K562 (cell line): ENCODE data around the gene HSPA1B. TPM values are rescaled to one million over a fixed set of nuclear protein-coding genes. Genes with fewer than 3 reads are reported as not detected.
A peak's percentile ranks its signal among the peaks of the same experiment; 100 is the strongest.

Experiments used
- AFF1 ChIP-seq, 2 experiments: fragments of 450-650 bp; IDR thresholded peaks; 2 replicates each; pipeline ENCODE4 v1.6.1; 2018; ENCODE audit warnings: mild to moderate bottlenecking in 2 of 2, low read depth in 1 of 2; ENCODE audit not compliant: partially characterized antibody in 2 of 2
- CTCF ChIP-seq, 3 experiments: IDR thresholded peaks in 2 of 3; conservative IDR thresholded peaks in 1 of 3; 2 replicates each; pipeline ENCODE4 v1.5.1; 2011 to 2012; ENCODE audit warnings: low read length in 3 of 3, mild to moderate bottlenecking in 3 of 3, control low read depth in 2 of 3, improper control_type of control experiment in 1 of 3, inconsistent platforms in 1 of 3, low read depth in 1 of 3, mixed read lengths in 1 of 3, moderate library complexity in 1 of 3; ENCODE audit not compliant: insufficient read depth in 2 of 3
- PHTF2 ChIP-seq: fragments of 250-450 bp; sonication (Bioruptor Pico); IDR thresholded peaks from 2 replicates; pipeline ENCODE4 v1.5.0; 2021; ENCODE audit warnings: mild to moderate bottlenecking
- RBFOX2 ChIP-seq: fragments of 200-400 bp; formaldehyde crosslinking; IDR thresholded peaks from 2 replicates; pipeline ENCODE4 v1.6.1; 2017; ENCODE audit warnings: low read depth, mild to moderate bottlenecking, low read length, moderate library complexity
- polyA plus RNA-seq, 8 experiments: library from polyadenylated mRNA; depleted of rRNA in 4 of 8; stranded (reverse) in 5 of 8; unstranded in 3 of 8; fragments of >200 nt; fragmentation: Nextera tagmentation in 2 of 8; fragmentation: Illumina TruSeq in 1 of 8; extraction: Ambion mirVana in 2 of 8; extraction: Trizol in 1 of 8; gene quantifications; 2 replicates each; pipeline versions ENCODE4 v1.2.1 to v1.2.3, GENCODE V29; 2011 to 2014; ENCODE audit warnings: inconsistent platforms in 1 of 8, missing spikeins in 1 of 8
- total RNA-seq, 7 experiments: library from RNA; depleted of rRNA in 6 of 7; stranded (reverse); fragments of >200 nt in 6 of 7; fragmentation: Illumina TruSeq in 2 of 7; extraction: Trizol in 2 of 7; gene quantifications; 2 replicates each; pipeline versions ENCODE4 v1.2.1 to v1.2.3, GENCODE V29; 2011 to 2021; ENCODE audit warnings: low replicate concordance in 1 of 7

HSPA1B gene
- total and polyA plus RNA-seq, 9 of the 15 experiments (the other 6 are each of a cell fraction or from before 2014, with no cell fraction given): 0.27 to 227 (median 51.2) TPM

- peak in 1 of 2 experiments; percentile 21 for TF ChIP-seq AFF1 (IDR thresholded peaks at IDR 0.05; ENCODE audit: low read depth in 1 of 2, partially characterized antibody in 2 of 2)
- TF ChIP-seq CTCF (IDR thresholded peaks at IDR 0.05 in 2 of 3, conservative IDR thresholded peaks at IDR 0.05 in 1 of 3; ENCODE audit: insufficient read depth in 2 of 3, low read depth in 1 of 3, low read length in 3 of 3): peak in 1 of 3 experiments; percentile 36; a peak in 1 of 6 replicates
- TF ChIP-seq PHTF2: peak; percentile 84; the same call in 1 of the 2 replicates
- TF ChIP-seq RBFOX2: peak; percentile 53; the same call in 1 of the 2 replicates
Measured at GRCh38 chr6:31817133-31817928, 10.2 kb upstream of the HSPA1B start (continued).
